SK-N-SH treated with all-trans-retinoic acid at 6 μM for 48 hours (cell line): ENCODE results near the gene PTPRD.

ENCODE experiments used
- ATAC-seq: fragments of 200-7000 bp; cut with Tn5 transposase; 3 replicates; pipeline ENCODE4 v1.9.1; 2020; ENCODE audit warnings: mild to moderate bottlenecking, moderate library complexity
- ARNTL ChIP-seq: fragments of 450-650 bp; formaldehyde crosslinking; IDR thresholded peaks from 2 replicates; pipeline ENCODE4 v1.5.0; 2020; ENCODE audit warnings: low read depth, mild to moderate bottlenecking, moderate library complexity, borderline replicate concordance
- BACH2 ChIP-seq: fragments of 250-450 bp; sonication (Bioruptor Pico); IDR thresholded peaks from 2 replicates; pipeline ENCODE4 v1.9.0; 2021; ENCODE audit warnings: mild to moderate bottlenecking, borderline replicate concordance
- CSDC2 ChIP-seq: fragments of 250-450 bp; sonication (Bioruptor Pico); IDR thresholded peaks from 2 replicates; pipeline ENCODE4 v1.5.0; 2020; ENCODE audit warnings: mild to moderate bottlenecking, moderate library complexity
- ESRRG ChIP-seq: fragments of 250-450 bp; sonication (Bioruptor Pico); IDR thresholded peaks from 2 replicates; pipeline ENCODE4 v1.6.1; 2021; ENCODE audit warnings: mild to moderate bottlenecking
- OSR1 ChIP-seq: fragments of 250-450 bp; sonication (Bioruptor Pico); IDR thresholded peaks from 2 replicates; pipeline ENCODE4 v1.8.0; 2022; ENCODE audit warnings: moderate library complexity, mild to moderate bottlenecking, inconsistent platforms
- PPARA ChIP-seq: fragments of 250-450 bp; sonication (Bioruptor Pico); IDR thresholded peaks from 2 replicates; pipeline ENCODE4 v1.5.0; 2020; ENCODE audit warnings: mild to moderate bottlenecking, borderline replicate concordance
- RARB ChIP-seq: fragments of 250-450 bp; sonication (Bioruptor Pico); IDR thresholded peaks from 2 replicates; pipeline ENCODE4 v1.8.0; 2021; ENCODE audit warnings: mild to moderate bottlenecking, moderate library complexity
- SNAI2 ChIP-seq: fragments of 250-450 bp; sonication (Bioruptor Pico); IDR thresholded peaks from 2 replicates; pipeline ENCODE4 v1.5.0; 2020; ENCODE audit warnings: mild to moderate bottlenecking, moderate library complexity
- TCF4 ChIP-seq: fragments of 250-450 bp; sonication (Bioruptor Pico); IDR thresholded peaks from 2 replicates; pipeline ENCODE4 v1.8.0; 2021; ENCODE audit warnings: mild to moderate bottlenecking, moderate library complexity, borderline replicate concordance
- TOX ChIP-seq: fragments of 250-450 bp; sonication (Bioruptor Pico); IDR thresholded peaks from 2 replicates; pipeline ENCODE4 v1.8.0; 2021; ENCODE audit warnings: mild to moderate bottlenecking, moderate library complexity, borderline replicate concordance
- ZC3H10 ChIP-seq: fragments of 250-450 bp; sonication (Bioruptor Pico); IDR thresholded peaks from 2 replicates; pipeline ENCODE4 v1.5.1; 2021; ENCODE audit warnings: mild to moderate bottlenecking, moderate library complexity
- ZFP3 ChIP-seq: fragments of 250-450 bp; sonication (Bioruptor Pico); IDR thresholded peaks from 2 replicates; pipeline ENCODE4 v1.5.0; 2020; ENCODE audit warnings: mild to moderate bottlenecking, moderate library complexity
- ZFP30 ChIP-seq: fragments of 450-650 bp; formaldehyde crosslinking; IDR thresholded peaks from 2 replicates; pipeline ENCODE4 v1.5.0; 2022; ENCODE audit warnings: mild to moderate bottlenecking, moderate library complexity
- ZNF565 ChIP-seq: fragments of 450-650 bp; formaldehyde crosslinking; conservative IDR thresholded peaks from 2 replicates; pipeline ENCODE4 v1.5.0; 2020; ENCODE audit warnings: low read depth, mild to moderate bottlenecking, moderate library complexity
- ZNF70 ChIP-seq: fragments of 450-650 bp; formaldehyde crosslinking; IDR thresholded peaks from 2 replicates; pipeline ENCODE4 v1.5.0; 2020; ENCODE audit warnings: mild to moderate bottlenecking, moderate library complexity
- TF ChIP-seq, protein P1 (sequence below): fragments of 250-450 bp; sonication (Bioruptor Pico); IDR thresholded peaks from 2 replicates; pipeline ENCODE4 v1.5.1; 2020; ENCODE audit warnings: low read depth, mild to moderate bottlenecking, moderate library complexity
- TF ChIP-seq, protein P2 (sequence below): fragments of 250-450 bp; sonication (Bioruptor Pico); IDR thresholded peaks from 2 replicates; pipeline ENCODE4 v1.8.0; 2021; ENCODE audit warnings: low read depth, mild to moderate bottlenecking, moderate library complexity, borderline replicate concordance
- TF ChIP-seq, protein P3 (sequence below): fragments of 250-450 bp; sonication (Bioruptor Pico); IDR thresholded peaks from 2 replicates; pipeline ENCODE4 v1.5.1; 2021; ENCODE audit warnings: mild to moderate bottlenecking, moderate library complexity
- TF ChIP-seq, protein P4 (sequence below): fragments of 250-450 bp; sonication (Bioruptor Pico); IDR thresholded peaks from 2 replicates; pipeline ENCODE4 v1.8.0; 2020; ENCODE audit warnings: mild to moderate bottlenecking, moderate library complexity, borderline replicate concordance
- TF ChIP-seq, protein P5 (sequence below): fragments of 250-450 bp; sonication (Bioruptor Pico); IDR thresholded peaks from 2 replicates; pipeline ENCODE4 v1.5.0; 2020; ENCODE audit warnings: mild to moderate bottlenecking, moderate library complexity

Gene PTPRD

DNA sequence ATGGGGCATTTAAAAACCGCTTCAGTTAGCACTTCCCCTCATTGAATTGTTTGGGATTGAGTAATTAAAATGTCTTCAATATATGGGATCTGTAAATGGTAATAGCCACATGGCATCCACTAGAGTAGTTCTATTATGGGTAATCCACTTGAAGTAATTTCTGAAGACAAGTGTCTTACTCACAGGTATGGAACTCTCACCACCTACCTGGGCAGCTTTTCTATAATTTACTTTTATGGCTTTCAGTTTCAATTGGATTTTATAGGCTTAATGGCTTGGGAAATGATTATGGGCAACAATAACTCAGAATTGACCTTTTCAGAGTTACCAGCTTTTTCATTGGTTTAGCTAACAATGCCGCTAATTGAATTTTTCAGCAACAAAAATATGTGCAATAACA is 597.9 kb downstream of the PTPRD start:
- ATAC-seq = no peak
- no peak for TF ChIP-seq ZFP30 (CRISPR knock-in tag)
- no peak for TF ChIP-seq TCF4 (CRISPR knock-in tag)
- TF ChIP-seq CSDC2 = no peak
- TF ChIP-seq, protein P1, sequence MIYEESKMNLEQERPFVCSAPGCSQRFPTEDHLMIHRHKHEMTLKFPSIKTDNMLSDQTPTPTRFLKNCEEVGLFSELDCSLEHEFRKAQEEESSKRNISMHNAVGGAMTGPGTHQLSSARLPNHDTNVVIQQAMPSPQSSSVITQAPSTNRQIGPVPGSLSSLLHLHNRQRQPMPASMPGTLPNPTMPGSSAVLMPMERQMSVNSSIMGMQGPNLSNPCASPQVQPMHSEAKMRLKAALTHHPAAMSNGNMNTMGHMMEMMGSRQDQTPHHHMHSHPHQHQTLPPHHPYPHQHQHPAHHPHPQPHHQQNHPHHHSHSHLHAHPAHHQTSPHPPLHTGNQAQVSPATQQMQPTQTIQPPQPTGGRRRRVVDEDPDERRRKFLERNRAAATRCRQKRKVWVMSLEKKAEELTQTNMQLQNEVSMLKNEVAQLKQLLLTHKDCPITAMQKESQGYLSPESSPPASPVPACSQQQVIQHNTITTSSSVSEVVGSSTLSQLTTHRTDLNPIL (CRISPR knock-in tag) = no peak
- no peak for TF ChIP-seq ZC3H10 (CRISPR knock-in tag)
- TF ChIP-seq PPARA (CRISPR knock-in tag) = no peak
- TF ChIP-seq SNAI2 (CRISPR knock-in tag) = no peak
- TF ChIP-seq, protein P2, sequence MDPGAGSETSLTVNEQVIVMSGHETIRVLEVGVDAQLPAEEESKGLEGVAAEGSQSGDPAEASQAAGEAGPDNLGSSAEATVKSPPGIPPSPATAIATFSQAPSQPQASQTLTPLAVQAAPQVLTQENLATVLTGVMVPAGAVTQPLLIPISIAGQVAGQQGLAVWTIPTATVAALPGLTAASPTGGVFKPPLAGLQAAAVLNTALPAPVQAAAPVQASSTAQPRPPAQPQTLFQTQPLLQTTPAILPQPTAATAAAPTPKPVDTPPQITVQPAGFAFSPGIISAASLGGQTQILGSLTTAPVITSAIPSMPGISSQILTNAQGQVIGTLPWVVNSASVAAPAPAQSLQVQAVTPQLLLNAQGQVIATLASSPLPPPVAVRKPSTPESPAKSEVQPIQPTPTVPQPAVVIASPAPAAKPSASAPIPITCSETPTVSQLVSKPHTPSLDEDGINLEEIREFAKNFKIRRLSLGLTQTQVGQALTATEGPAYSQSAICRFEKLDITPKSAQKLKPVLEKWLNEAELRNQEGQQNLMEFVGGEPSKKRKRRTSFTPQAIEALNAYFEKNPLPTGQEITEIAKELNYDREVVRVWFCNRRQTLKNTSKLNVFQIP = no peak
- TF ChIP-seq OSR1 (CRISPR knock-in tag) = no peak
- TF ChIP-seq, protein P3, sequence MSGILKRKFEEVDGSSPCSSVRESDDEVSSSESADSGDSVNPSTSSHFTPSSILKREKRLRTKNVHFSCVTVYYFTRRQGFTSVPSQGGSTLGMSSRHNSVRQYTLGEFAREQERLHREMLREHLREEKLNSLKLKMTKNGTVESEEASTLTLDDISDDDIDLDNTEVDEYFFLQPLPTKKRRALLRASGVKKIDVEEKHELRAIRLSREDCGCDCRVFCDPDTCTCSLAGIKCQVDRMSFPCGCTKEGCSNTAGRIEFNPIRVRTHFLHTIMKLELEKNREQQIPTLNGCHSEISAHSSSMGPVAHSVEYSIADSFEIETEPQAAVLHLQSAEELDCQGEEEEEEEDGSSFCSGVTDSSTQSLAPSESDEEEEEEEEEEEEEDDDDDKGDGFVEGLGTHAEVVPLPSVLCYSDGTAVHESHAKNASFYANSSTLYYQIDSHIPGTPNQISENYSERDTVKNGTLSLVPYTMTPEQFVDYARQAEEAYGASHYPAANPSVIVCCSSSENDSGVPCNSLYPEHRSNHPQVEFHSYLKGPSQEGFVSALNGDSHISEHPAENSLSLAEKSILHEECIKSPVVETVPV (CRISPR knock-in tag) = no peak
- TF ChIP-seq, protein P4, sequence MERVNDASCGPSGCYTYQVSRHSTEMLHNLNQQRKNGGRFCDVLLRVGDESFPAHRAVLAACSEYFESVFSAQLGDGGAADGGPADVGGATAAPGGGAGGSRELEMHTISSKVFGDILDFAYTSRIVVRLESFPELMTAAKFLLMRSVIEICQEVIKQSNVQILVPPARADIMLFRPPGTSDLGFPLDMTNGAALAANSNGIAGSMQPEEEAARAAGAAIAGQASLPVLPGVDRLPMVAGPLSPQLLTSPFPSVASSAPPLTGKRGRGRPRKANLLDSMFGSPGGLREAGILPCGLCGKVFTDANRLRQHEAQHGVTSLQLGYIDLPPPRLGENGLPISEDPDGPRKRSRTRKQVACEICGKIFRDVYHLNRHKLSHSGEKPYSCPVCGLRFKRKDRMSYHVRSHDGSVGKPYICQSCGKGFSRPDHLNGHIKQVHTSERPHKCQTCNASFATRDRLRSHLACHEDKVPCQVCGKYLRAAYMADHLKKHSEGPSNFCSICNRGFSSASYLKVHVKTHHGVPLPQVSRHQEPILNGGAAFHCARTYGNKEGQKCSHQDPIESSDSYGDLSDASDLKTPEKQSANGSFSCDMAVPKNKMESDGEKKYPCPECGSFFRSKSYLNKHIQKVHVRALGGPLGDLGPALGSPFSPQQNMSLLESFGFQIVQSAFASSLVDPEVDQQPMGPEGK (CRISPR knock-in tag) = no peak
- no peak for TF ChIP-seq ZNF70 (CRISPR knock-in tag)
- TF ChIP-seq ESRRG (CRISPR knock-in tag) = no peak
- no peak for TF ChIP-seq ZFP3 (CRISPR knock-in tag)
- no peak for TF ChIP-seq BACH2
- TF ChIP-seq, all 23 proteins: peak for 0

DNA sequence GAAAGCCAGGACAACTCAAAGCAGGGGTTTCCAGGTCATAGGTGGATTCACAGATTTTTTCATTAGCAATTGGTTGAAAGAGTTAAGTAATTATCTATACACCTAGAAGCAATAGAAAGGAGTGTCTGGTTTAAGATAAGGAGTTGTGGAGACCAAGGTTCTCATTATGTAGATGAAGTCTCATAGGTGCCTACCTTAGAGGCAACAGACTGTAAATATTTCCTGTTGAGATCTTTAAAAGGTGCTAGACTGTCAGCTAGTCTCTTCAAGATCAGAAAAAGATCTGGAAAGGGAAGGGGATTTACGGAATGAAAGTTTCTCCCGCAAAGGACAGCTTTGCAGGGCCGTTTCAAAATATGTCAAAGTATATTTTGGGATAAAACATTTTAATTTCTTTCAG is 603.4 kb downstream of the PTPRD start:
- ATAC-seq = no peak
- no peak for TF ChIP-seq CSDC2
- TF ChIP-seq PPARA (CRISPR knock-in tag) = no peak
- TF ChIP-seq ESRRG (CRISPR knock-in tag) = no peak

DNA sequence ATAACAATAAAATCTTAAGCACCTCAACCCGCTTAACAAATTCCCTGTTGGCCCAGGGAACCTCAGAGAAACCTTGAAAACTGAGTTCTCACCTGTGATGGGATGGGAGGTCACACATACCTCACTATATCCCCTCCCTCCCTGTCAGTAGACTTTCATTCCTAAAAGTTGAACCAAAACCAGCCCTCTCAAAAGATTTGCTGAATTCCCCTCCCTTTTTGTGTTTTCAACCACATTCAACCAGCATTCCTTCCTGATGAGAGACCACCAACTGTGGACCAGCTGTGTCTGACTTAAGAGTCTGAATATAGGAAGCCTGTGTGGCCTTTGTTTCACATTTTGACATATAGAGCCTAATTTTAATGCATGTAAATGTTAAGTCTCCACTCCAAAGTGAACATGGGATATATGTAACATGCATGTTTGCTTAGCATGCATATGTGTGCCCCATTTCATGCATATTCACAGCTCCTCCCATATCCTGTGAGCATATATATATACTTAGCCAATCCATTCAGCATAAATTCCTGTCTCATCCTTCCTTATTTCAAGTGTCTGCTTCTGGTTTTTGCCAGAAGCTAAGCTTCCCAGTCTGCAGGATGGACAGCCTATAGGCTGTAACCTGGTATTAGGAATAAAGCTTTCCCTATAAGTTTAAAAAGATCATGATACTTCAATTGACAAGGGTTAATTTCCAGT is 604.6 kb downstream of the PTPRD start:
- no peak for TF ChIP-seq PPARA (CRISPR knock-in tag)
- TF ChIP-seq, protein P3 (CRISPR knock-in tag) = no peak
- no peak for TF ChIP-seq TOX (CRISPR knock-in tag)
- TF ChIP-seq RARB = no peak
- no peak for TF ChIP-seq ARNTL (CRISPR knock-in tag)
- TF ChIP-seq, protein P1 (CRISPR knock-in tag) = no peak
- no peak for TF ChIP-seq ZFP3 (CRISPR knock-in tag)
- TF ChIP-seq CSDC2 = no peak
- no peak for TF ChIP-seq ESRRG (CRISPR knock-in tag)
- TF ChIP-seq, protein P2 = no peak
- no peak for TF ChIP-seq ZFP30 (CRISPR knock-in tag)
- no peak for TF ChIP-seq ZNF565 (CRISPR knock-in tag)
- TF ChIP-seq, protein P5, sequence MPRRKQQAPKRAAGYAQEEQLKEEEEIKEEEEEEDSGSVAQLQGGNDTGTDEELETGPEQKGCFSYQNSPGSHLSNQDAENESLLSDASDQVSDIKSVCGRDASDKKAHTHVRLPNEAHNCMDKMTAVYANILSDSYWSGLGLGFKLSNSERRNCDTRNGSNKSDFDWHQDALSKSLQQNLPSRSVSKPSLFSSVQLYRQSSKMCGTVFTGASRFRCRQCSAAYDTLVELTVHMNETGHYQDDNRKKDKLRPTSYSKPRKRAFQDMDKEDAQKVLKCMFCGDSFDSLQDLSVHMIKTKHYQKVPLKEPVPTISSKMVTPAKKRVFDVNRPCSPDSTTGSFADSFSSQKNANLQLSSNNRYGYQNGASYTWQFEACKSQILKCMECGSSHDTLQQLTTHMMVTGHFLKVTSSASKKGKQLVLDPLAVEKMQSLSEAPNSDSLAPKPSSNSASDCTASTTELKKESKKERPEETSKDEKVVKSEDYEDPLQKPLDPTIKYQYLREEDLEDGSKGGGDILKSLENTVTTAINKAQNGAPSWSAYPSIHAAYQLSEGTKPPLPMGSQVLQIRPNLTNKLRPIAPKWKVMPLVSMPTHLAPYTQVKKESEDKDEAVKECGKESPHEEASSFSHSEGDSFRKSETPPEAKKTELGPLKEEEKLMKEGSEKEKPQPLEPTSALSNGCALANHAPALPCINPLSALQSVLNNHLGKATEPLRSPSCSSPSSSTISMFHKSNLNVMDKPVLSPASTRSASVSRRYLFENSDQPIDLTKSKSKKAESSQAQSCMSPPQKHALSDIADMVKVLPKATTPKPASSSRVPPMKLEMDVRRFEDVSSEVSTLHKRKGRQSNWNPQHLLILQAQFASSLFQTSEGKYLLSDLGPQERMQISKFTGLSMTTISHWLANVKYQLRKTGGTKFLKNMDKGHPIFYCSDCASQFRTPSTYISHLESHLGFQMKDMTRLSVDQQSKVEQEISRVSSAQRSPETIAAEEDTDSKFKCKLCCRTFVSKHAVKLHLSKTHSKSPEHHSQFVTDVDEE = no peak
- no peak for TF ChIP-seq OSR1 (CRISPR knock-in tag)
- no peak for ATAC-seq
